Ovary (tissue), 9 donors: ENCODE data around the gene RAB40A. TPM values are rescaled to one million over a fixed set of nuclear protein-coding genes. Genes with fewer than 3 reads are reported as not detected.

Experiments used
- DNase-seq, 5 donors: peaks; one replicate each; pipeline ENCODE4 v3.0.0-alpha.2; 2019 to 2020
- H3K27ac ChIP-seq, 2 donors: fragments of 200-600 bp; one replicate each; pipeline versions ENCODE4 v1.5.1 to v1.8.0; 2019 to 2022
- H3K27me3 ChIP-seq: fragments of 200-600 bp; one replicate; pipeline ENCODE4 v1.8.0; 2022
- H3K36me3 ChIP-seq: fragments of 200-600 bp; sonication (generic); one replicate; pipeline ENCODE4 v1.5.1; 2019
- H3K4me1 ChIP-seq: one replicate; pipeline ENCODE4 v1.8.1; 2013; ENCODE audit warnings: mild to moderate bottlenecking, moderate library complexity; ENCODE audit not compliant: insufficient read depth
- H3K4me3 ChIP-seq: fragments of 200-600 bp; sonication (generic); one replicate; pipeline ENCODE4 v1.5.1; 2017
- H3K9me3 ChIP-seq, 2 donors: fragments of 200-600 bp in 1 of 2; sonication (generic) in 1 of 2; one replicate each; pipeline versions ENCODE4 v1.5.1 to v1.8.1; 2013 to 2019; ENCODE audit warnings: mild to moderate bottlenecking in 1 of 2, moderate library complexity in 1 of 2
- EP300 ChIP-seq: sonication (generic); formaldehyde crosslinking; IDR thresholded peaks from one replicate; pipeline ENCODE4 v1.6.1; 2017; ENCODE audit warnings: antibody characterized with exemption
- POLR2A ChIP-seq: fragments of 450-650 bp; IDR thresholded peaks from one replicate; pipeline ENCODE4 v1.6.1; 2017; ENCODE audit warnings: antibody characterized with exemption, mild to moderate bottlenecking, moderate library complexity
- WGBS, 3 donors: extraction: QIAGEN DNeasy Blood & Tissue Kit in 1 of 3; methylation state at CpG; one replicate each; pipeline versions ENCODE4 v1.1.5 to v1.1.7; 2013 to 2017; 5-methylcytosine and 5-hydroxymethylcytosine counted together
- intact Hi-C, 4 donors: fragments of 100-400 bp; cut with DNase I; formaldehyde crosslinking; loops; one replicate each; pipeline versions ENCODE4 v1.11.0 to v1.15.1; 2022 to 2023
- polyA plus RNA-seq, 2 donors: library from polyadenylated mRNA; stranded (reverse); fragments of 200-250 nt in 1 of 2; fragments of 350-450 nt in 1 of 2; fragmentation: Illumina TruSeq in 1 of 2; extraction: RNeasy Lipid Tissue Mini Kit (QIAGEN cat#74804) in 1 of 2; gene quantifications; one replicate each; pipeline ENCODE4 v1.2.3, GENCODE V29; 2013 to 2014
- total RNA-seq, 7 donors: library from RNA; depleted of rRNA in 2 of 7; stranded (reverse); fragments of >200 nt in 2 of 7; fragmentation: NEBNext Ultra II Directional in 3 of 7; extraction: Animal tissue kit (Norgen Biotek cat#: 25700) in 3 of 7; gene quantifications; one replicate each; pipeline versions ENCODE4 v1.1.0 to v1.2.4, GENCODE V29; 2016 to 2023
- TF ChIP-seq, protein P1 (sequence below), 3 donors: fragments of 450-650 bp in 2 of 3; fragments of 200-600 bp in 1 of 3; IDR thresholded peaks; one replicate each; pipeline versions ENCODE4 v1.5.1 to v1.8.0; 2016 to 2022; ENCODE audit warnings: antibody characterized with exemption in 3 of 3, mild to moderate bottlenecking in 1 of 3
- donor health status: DM: no; HTN: no; CAD: no; lungs with moderate emphysema.
- donor health status: DM: no; HTN: no; CAD: no.
- donor health status: Bipolar disorder and iron deficiency.
- donor health status: DM: yes; HTN: yes; CAD: no.
- donor health status: DM: no; HTN: no; CAD: no.
- donor health status: DM: yes; HTN: yes; CAD: no.

RAB40A gene
- total and polyA plus RNA-seq, 9 donors = 0.81 to 7.4 (median 2.5) TPM

DNA sequence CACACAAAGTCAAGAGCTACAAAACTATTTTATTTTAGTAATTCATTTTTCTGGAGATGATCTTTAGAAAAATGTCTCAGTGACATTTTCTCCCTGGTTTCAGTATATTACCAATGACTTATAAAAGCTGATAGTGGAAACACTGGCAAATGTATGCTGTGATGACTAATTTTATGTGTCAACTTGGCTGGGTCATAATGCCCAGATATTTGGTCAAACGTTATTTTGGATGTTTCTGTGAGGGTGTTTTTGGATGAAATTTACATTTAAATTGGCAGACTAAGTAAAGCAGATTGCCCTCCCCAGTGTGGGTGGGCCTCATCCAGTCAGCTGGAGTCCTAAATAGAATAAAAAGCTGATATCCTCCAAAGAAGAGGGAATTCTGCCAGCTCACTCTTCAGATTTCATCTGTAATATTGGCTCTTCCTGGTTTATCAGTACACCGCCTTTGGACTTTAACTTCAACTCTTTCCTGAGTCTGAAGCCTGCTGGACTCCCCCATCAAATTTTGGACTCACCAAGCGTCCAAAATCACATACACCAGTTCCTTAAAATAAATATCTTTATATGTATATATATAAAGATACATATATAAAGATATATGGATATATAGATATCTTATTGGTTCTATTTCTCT, 31.2 kb upstream of the RAB40A start:
- no peak for DNase-seq
- intact Hi-C loops = no loop called here
- Histone ChIP-seq H3K27ac (no peak overlapping the region), H3K36me3 (no peaks in the 10 kb centered on the region), H3K4me1 (peaks cover 1% of the 10 kb centered on the region), H3K9me3 (no peaks in the 10 kb centered on the region), H3K4me3 (no peak overlapping the region), H3K27me3 (no peaks in the 10 kb centered on the region)
- TF ChIP-seq, protein P1, sequence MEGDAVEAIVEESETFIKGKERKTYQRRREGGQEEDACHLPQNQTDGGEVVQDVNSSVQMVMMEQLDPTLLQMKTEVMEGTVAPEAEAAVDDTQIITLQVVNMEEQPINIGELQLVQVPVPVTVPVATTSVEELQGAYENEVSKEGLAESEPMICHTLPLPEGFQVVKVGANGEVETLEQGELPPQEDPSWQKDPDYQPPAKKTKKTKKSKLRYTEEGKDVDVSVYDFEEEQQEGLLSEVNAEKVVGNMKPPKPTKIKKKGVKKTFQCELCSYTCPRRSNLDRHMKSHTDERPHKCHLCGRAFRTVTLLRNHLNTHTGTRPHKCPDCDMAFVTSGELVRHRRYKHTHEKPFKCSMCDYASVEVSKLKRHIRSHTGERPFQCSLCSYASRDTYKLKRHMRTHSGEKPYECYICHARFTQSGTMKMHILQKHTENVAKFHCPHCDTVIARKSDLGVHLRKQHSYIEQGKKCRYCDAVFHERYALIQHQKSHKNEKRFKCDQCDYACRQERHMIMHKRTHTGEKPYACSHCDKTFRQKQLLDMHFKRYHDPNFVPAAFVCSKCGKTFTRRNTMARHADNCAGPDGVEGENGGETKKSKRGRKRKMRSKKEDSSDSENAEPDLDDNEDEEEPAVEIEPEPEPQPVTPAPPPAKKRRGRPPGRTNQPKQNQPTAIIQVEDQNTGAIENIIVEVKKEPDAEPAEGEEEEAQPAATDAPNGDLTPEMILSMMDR (IDR thresholded peaks at IDR 0.05) = no peak
- no peak for TF ChIP-seq POLR2A
- no peak for TF ChIP-seq EP300
- WGBS, 3 donors = 27 to 37% (median 29%) methylated on average over 3 of the region's 3 CpGs

DNA sequence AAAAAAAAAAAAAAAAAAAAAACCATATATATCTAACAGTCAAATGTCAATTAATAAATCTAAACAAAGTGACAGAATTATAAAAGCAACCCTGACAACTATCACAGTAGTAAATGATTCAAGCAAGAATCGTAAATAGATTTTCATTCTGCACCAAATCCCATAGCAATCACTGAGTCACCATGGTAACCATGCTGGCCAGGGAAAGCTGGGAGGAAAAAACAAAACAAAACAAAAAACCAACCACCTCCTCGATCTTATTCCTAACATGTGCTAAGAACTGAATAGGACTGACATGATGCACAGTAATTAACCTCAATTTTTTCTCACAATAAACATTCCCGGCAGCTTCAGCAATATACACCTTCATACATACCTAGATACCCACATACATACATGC, 30.6 kb upstream of the RAB40A start:
- H3K36me3 ChIP-seq = no peaks in the 10 kb centered on the region
- H3K27me3 ChIP-seq = no peaks in the 10 kb centered on the region
- H3K4me3 ChIP-seq = no peak overlapping the region
- WGBS, 3 donors = 34 to 44% (median 37%) methylated on average over 3 of the region's 3 CpGs
- TF ChIP-seq EP300 = no peak
- no peak for TF ChIP-seq POLR2A
- TF ChIP-seq, protein P1 (IDR thresholded peaks at IDR 0.05) = no peak
- no peaks in the 10 kb centered on the region for H3K9me3 ChIP-seq
- intact Hi-C loops = no loop called here
- no peak overlapping the region for H3K27ac ChIP-seq
- peaks cover 1% of the 10 kb centered on the region for H3K4me1 ChIP-seq
- no peak for DNase-seq

DNA sequence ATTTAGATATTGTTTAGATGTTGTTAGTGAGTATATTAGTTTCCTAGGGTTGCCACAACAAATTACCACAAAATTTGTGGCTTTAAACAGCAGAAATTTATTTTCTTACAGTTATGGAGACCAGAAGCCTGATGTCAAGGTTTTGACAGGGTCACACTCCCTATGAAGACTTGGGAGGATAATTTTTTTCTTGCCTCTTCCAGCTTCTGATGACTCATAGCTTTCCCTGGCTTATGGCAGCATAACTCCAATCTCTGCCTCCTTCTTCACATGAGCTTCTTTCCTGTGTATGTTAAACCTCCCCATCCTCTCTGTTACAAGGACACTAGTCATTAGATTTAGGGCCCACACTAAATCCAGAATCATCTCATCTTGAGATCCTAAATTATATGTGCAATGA, 20.9 kb upstream of the RAB40A start:
- intact Hi-C loops = no loop called here
- no peaks in the 10 kb centered on the region for H3K9me3 ChIP-seq
- H3K27ac ChIP-seq = peak overlapping the region; percentile 34 to 73
- no peak for DNase-seq
- H3K27me3 ChIP-seq = no peaks in the 10 kb centered on the region
- H3K4me3 ChIP-seq = no peak overlapping the region
- no peaks in the 10 kb centered on the region for H3K36me3 ChIP-seq
- H3K4me1 ChIP-seq = peaks cover 14% of the 10 kb centered on the region
- TF ChIP-seq EP300 (no peak), POLR2A (no peak)
- TF ChIP-seq, protein P1 (IDR thresholded peaks at IDR 0.05) = no peak

DNA sequence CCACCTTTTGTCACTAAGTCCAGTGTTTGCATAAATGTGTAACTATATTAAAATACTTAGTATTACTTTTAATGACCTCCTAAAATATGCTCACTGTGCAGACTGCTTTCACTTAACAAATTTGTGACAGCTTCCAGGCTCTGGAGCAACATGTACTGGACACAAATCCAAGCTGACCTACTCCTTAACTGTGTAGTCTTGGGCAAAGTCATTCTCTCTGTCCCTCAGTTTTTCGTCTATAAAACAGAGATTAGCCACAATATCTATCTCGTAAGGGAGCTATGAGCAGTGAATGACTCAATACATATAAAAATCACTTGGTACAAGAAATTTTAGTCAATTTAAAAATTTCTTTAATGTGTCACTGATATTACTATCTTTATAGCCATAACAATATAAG, 20.4 kb upstream of the RAB40A start:
- Histone ChIP-seq H3K27me3 (no peaks in the 10 kb centered on the region), H3K27ac (peak overlapping the region in 1 of 2 donors; percentile 73), H3K36me3 (no peaks in the 10 kb centered on the region), H3K4me3 (no peak overlapping the region), H3K9me3 (no peaks in the 10 kb centered on the region), H3K4me1 (peaks cover 14% of the 10 kb centered on the region)
- TF ChIP-seq, protein P1 (IDR thresholded peaks at IDR 0.05) = no peak
- TF ChIP-seq EP300 (no peak), POLR2A (no peak)
- no peak for DNase-seq
- 21 to 23% (median 21%) methylated on average over 2 of the region's 2 CpGs for WGBS, 3 donors
- intact Hi-C loops = loop anchor here (5.0 to 10.0 kb wide), 5 partner anchors 48 to 275 kb away; partner anchors contain the start of genes MORF4L2 (in 3 of the 4), TCEAL1 (in 2 of the 4) and TCEAL4 (in 1 of the 4)
